Measurements from ENCODE around the gene INPP5B.

INPP5B gene

DNA sequence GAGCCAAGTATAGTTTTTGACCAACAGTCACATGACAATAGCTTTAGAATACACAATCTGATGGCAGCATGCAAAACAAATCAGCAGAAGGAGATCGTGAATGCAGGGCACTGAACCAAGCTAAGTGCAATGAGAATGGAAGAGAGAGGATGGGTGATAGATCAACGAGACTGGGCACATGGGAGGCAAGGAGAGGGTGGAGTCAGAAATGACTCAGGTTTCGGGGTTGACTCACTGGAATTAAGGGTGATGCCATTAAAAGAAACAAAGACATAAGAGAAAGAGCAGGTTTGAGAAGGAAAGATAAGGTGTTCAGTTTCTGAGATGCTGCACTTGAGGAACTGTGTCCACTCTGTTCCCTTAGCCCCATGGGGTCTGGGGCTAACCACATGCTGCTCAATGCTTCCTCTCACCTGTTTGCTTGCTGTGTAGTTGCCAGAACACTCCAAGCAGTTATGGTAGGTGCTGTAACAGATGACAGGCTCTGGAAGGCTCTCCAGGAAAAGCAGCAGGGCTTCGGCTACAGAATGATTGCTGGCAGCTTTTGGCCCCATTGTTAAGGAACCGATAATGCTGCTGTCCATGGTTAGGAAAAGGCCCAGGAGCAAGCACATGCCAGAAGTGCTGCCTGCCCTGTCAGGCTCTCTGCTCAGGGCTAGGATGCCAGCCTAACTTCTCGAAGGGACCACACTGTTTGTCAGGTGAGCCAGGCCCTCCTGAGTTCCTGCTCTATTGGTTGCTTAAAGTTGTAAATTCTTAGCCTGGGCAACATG is 81.3 kb downstream of the INPP5B start:
- DNase-seq, result peak; percentile 41 to 53

DNA sequence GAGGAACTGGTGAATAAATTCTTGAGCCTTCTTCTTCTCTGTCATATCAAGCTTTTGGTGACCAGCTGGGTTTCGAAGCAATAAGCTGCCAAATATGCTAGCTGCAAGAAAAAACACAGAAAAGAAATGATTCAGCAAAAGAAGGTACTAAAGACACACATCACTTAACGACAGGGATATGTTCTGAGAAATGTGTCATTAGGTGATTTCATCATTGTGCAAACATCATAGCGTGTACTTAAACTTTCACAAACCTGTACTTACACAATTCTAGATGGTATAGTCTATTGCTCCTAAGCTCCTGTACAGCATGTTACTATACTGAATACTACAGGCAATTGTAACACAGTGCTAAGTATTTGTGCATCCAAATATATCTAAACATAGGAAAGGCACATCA is 84.5 kb downstream of the INPP5B start:
- no peak for DNase-seq

- DNase-seq, result no peak
Observed at GRCh38 chr1:37861151-37861550, 85.7 kb downstream of the INPP5B start.

DNA sequence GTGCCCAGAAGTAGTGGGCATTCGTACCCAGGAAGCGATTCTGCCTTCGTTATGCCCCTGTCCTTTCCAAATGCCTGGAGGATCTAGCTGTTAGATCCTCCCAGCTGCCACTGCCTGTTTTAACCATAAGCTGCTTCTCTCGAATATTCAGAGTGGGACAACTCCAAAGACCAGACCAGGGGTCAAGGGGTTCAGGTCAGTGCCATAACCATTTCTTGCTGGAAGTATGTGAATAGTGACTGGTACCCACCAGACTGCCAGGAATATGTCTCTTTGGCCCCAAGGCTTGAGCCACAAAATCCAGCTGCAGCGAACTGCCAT is 86.5 kb downstream of the INPP5B start:
- no peak for DNase-seq

- peak; percentile 95 to 97 for DNase-seq
Observed at GRCh38 chr1:37859507-37860345, 87.1 kb downstream of the INPP5B start, which contains the start of gene MTF1. Gene MTF1 (minus strand): TSS chr1:37859592. CDS start chr1:37857658, 1,934 bp downstream.

DNA sequence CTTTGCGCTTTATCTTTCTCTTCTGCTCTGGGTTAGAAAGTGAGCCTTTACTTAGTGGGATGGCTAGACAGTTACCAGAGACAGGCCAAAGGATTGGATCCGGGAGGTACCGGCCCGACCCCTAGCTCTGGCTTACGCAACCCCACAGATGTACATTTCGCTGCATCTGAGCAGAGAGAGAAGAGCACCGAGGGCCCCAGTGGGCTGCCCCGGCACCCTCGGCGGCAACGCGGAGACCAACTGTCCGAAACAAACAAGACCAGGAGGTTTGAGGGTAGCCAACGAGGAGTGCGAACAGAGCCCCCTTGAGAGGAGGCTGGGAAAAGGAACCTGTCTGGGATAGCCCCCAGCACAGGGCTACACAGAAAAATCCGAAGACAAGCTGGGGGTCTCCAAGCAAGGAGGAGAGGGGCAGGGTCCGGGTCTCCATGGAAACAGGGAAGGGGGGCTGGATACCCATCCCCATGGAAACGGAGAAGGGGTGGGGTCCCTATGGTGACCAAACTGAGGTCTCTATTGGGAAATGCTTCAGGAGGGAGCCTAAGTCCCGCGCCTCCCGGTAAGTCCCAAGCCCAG is 87.8 kb downstream of the INPP5B start:
- DNase-seq, result peak in 1 of 2 donors; percentile 10

DNA sequence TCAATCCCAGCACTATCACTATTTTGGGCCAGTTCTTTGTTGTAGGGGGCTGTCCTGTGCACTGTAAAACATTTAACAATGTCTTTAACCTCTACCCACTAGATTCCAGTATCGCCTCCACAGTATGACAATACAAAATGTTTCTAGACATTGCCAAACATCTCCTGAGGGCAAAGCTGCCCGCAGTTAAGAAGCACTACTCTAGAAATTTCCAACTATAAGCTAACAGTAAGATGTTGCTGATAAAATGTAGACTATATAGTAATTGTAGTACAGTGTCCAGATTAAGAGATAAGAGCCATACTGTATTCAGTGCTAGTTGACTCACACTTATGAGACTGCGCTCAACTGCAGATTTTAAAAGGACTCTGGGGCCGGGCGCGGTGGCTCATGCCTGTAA is 92.4 kb downstream of the INPP5B start:
- DNase-seq, result no peak

DNA sequence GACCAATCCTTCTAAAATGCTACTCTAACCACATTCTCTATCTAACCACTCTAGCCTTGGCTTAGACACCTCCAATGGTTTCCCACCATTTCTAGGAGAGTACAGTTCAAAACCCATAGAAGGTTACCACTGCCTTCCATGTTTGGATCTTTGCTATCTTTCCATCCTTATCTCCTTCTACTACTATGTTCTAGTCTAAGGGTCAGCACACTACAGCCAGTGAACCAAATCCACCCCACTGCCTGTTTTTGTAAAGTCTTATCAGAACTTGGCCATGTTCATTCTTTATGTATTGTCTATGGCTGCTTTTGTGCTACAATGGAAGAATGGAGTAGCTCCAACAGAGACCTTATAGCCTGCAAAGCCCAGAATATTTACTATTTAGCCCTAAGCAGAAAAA is 93.7 kb downstream of the INPP5B start:
- no peak for DNase-seq

- no peak for DNase-seq
Observed at GRCh38 chr1:37851782-37852210, 95.1 kb downstream of the INPP5B start.

DNA sequence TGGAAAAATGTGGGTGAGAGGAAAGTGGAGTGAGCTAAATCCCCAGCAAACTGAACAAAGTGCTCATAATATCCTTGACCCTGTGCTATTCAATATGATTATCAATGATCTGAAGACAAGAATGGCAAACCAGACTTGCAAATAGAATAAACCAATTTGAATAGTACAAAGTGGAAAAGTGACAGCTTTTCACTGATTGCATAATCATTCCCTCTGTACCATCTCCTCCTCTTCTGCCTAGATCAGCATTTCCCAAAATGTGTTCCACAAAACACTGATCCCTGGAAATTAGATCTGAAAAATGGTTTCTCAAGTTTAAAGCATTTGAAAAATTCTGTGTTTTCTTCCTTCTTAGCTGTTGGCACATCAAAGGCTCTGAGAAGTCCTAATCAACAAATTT is 95.6 kb downstream of the INPP5B start:
- no peak for DNase-seq

DNA sequence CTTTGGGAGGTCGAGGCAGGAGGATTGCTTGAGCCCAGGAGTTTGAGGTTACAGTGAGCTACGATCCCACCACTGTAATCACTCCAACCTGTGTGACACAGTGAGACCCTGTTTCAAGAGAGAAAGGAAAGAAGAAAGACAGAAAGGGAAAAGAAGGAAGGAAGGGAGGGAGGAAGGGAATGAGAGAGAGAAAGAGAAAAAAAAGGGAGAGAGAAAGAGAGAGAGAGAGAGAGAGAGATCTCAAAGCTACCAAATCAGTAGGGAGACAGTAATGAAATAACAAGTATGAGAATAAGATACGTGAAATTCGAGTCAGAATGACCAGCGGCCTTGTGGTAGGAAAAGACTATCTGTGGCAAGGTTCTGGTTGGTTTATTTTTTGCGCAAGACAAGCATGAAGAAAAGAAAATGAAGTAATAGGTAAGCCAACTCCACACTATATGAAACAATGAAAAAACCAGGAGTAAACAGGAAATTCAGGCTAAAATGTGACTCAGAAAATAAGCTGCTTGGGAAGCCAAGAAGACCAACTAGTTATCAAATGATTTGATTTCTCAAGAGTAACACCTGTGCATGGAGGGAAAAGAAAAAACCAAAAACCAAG is 96.4 kb downstream of the INPP5B start:
- DNase-seq, result no peak

DNA sequence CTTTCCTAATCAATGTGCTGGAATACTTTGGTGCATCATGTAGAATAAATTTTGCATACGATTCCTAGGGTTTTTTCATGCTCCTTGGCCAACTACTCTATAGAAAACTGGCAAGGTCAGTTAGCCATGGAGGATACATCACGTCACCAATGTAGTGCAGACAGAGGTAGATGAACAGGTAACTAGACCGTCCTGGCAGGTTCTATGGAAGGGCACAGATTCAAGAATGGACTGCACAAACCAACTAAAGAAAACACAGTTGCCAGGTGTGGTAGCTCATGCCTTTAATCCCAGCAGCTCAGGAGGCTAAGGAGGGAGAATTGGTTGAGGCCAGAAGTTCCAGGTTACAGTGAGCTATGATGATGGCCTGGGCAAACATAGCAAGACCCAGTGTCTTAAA is 97.4 kb downstream of the INPP5B start:
- no peak for DNase-seq

DNA sequence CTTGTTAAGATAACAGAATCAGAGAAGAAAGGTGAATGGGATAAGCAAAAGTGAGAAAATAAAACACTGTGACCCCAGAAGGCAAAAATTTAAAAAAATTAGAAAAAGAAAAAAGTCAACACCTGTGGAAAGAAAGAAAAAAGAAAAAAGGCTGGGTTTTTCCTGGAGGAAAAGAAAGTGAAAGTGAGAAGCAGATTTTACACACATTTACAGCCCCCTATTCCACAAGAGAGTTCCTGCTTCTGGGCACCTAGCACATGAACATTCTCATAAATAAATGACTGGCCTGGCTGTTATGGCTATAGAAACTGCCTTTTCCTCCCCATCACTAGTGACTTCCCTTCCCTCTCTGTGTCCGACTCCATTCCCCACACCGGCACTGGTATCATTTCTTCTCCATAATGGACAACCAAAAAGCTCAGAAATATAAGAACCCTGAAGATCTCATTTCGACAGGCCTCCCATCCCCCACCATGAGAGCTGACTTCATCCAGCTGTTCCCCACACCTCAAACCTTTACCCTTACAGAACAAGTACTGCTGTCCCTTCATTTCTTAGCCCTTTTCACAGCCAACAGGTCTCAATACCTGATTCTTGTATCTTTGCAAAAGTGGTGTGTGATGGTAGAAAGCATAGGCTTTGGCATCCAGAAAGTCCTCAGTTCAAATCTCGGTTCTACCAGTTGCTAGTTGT is 100.1 kb downstream of the INPP5B start:
- DNase-seq, result no peak

DNA sequence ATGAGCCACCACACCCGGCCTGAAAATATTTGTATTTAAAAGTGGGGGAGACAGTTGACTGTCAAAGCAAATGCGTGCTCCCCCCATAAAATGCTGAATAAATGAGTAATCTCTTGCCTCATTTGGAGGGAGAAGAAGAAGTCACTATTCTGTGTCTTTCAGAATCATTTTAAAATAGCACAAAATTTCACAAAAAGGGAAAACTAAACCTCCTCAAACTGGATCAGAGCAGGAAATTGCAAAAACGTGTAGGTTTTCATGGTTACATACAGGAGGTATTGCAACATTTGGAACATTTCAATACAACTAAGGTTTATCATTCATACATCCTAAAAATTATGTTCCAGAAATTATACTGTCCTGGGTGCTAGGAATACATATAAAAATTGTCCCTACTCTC is 101.1 kb downstream of the INPP5B start:
- DNase-seq, result no peak

- no peak for DNase-seq
Observed at GRCh38 chr1:37845049-37845646, 101.7 kb downstream of the INPP5B start.

DNA sequence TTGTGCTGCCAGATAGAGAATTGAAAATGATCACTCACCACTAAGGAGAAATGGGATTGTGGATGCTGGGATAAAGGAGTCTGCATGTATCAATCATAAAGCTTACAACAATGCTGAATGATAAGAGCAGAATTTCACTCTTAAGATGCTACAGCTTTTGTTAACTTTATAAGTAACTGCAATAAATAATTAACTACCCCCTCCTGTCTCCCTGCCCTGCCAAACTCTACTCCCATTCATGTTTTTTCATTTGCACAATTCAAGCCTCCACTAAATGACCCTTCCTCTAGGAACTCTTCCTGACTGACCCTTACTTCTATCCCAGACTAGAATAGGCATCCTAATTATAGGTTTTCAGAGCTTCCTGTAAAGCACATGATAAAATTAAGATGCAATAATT is 102.3 kb downstream of the INPP5B start:
- no peak for DNase-seq

DNA sequence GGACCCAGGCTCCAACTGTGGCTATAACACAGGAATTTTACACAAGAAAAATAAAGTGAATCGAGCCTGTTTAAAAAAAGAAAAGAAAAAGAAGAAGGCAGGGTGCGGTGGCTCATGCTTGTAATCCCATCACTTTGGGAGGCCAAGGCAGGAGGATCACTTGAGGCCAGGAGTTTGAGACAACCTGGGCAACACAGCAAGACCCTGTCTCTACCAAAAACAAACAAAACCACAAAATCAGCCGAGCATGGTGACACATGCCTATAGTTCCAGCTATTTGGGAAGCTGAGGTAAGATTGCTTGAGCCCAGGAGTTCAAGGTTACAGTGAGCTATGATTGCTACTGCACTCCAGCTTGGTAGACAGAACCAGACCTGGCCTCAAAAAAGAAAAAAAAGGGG is 105.2 kb downstream of the INPP5B start:
- DNase-seq, result no peak

DNA sequence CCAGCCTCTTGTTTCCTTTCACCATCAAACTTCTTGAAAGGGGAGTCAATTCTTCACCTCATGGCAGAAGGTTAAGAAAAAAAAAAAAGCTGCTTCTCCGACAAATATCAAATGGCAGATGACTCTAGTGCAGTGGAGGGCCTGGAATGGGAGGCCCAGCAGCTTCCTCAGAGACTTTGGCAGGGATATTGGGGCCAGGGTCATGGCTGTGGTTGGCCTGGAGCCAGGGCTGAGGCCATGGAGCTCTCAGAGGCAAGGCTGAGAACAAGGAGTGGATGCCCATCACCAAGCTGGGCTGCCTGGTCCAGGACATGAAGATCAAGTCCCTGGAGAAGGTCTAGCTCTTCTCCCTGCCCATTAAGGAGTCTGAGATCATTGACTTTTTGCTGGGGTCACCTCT is 106.1 kb downstream of the INPP5B start:
- DNase-seq, result no peak

GRCh38 chr1:37839676-37840075 is 107.2 kb downstream of the INPP5B start:
- no peak for DNase-seq

DNA sequence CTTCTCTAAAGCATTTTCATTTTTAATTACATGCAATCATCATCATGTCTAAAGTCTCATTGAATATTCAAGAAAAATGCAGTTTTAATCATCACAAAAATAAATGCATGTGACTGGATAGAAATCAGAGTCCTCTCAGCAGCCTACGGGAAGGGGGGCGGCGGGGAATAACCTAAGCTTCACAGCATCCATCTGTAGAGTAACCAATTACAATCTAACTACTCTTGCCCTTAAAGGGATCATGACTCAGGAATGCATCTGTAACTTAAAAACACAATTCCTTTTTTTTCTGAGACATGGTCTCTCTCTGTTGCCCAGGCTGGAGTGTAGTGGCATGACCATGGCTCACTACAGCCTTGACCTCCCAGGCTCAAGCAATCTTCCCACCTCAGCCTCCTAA is 110.1 kb downstream of the INPP5B start:
- DNase-seq, result no peak

GRCh38 chr1:37831809-37832208 is 115.0 kb downstream of the INPP5B start:
- DNase-seq, result no peak

GRCh38 chr1:37831109-37831508 is 115.7 kb downstream of the INPP5B start:
- DNase-seq, result no peak
